H1 (cell line): ENCODE results near the gene TRAF3IP1. TPM values are rescaled to one million over a fixed set of nuclear protein-coding genes. Genes with fewer than 3 reads are reported as not detected.

Experiments
- CTCF ChIA-PET: fragments of 300-600 bp; sonication (Branson Sonifier 250); formaldehyde crosslinking; loops from one replicate; lab custom pipeline; 2021; ENCODE audit not compliant: partially characterized antibody; lab: Charles Lee
- POLR2A ChIA-PET: fragments of 300-600 bp; sonication (Branson Sonifier 250); formaldehyde crosslinking; loops from one replicate; lab custom pipeline; 2021; ENCODE audit warnings: inconsistent platforms; ENCODE audit not compliant: partially characterized antibody; lab: Charles Lee
- DNase-seq, 2 experiments: peaks; one replicate each; pipeline versions ENCODE4 v3.0.0 to v3.0.0-alpha.2; 2010 to 2022; ENCODE audit warnings: low spot score in 2 of 2, low read depth in 1 of 2, mixed read lengths in 1 of 2
- FAIRE-seq: peaks from 2 replicates; lab custom pipeline; 2011; peaks lifted over from hg19 to GRCh38; lab: Jason Lieb, UNC
- H2AFZ ChIP-seq: 2 replicates; pipeline ENCODE4 v1.8.1; 2012; ENCODE audit warnings: low read length, inconsistent platforms
- H2AK5ac ChIP-seq: 2 replicates; pipeline ENCODE4 v1.6.1; 2013; ENCODE audit warnings: low read depth, low read length
- H2BK120ac ChIP-seq: replicated peaks from 2 replicates; pipeline ENCODE3; 2013; ENCODE audit warnings: low read depth, low read length, inconsistent platforms
- H2BK12ac ChIP-seq: 2 replicates; pipeline ENCODE4 v1.6.1; 2013; ENCODE audit warnings: low read depth, low read length
- H2BK15ac ChIP-seq: 2 replicates; pipeline ENCODE4 v1.6.1; 2013; ENCODE audit warnings: low read length
- H2BK20ac ChIP-seq: 2 replicates; pipeline ENCODE4 v1.6.1; 2013; ENCODE audit warnings: low read length
- H2BK5ac ChIP-seq: 2 replicates; pipeline ENCODE4 v1.6.1; 2013; ENCODE audit warnings: low read depth, low read length
- H3K14ac ChIP-seq: 2 replicates; pipeline ENCODE4 v1.6.1; 2013; ENCODE audit warnings: inconsistent platforms; ENCODE audit not compliant: insufficient read length
- H3K18ac ChIP-seq: 2 replicates; pipeline ENCODE4 v1.6.1; 2013; ENCODE audit warnings: low read length; ENCODE audit errors: extremely low read depth
- H3K23ac ChIP-seq: 2 replicates; pipeline ENCODE4 v1.6.1; 2013; ENCODE audit warnings: inconsistent platforms; ENCODE audit not compliant: insufficient read length
- H3K23me2 ChIP-seq: 2 replicates; pipeline ENCODE4 v1.6.1; 2013; ENCODE audit warnings: low read depth, low read length
- H3K27ac ChIP-seq: 2 replicates; pipeline ENCODE4 v1.6.1; 2011; ENCODE audit warnings: low read depth, low read length, inconsistent platforms
- H3K27me3 ChIP-seq, 4 experiments: replicated peaks in 1 of 4; 1 replicate in 1 of 4; 2 replicates in 3 of 4; pipeline versions ENCODE4 v1.6.1 to v1.8.1; 2011 to 2013; ENCODE audit warnings: low read length in 3 of 4, mild to moderate bottlenecking in 3 of 4, inconsistent platforms in 2 of 4, mixed read lengths in 2 of 4, moderate library complexity in 1 of 4; ENCODE audit not compliant: control insufficient read depth in 3 of 4, insufficient read depth in 3 of 4; ENCODE audit errors: extremely low read depth in 1 of 4
- H3K36me3 ChIP-seq, 4 experiments: 2 replicates each; pipeline versions ENCODE4 v1.6.1 to v1.8.1; 2011 to 2013; ENCODE audit warnings: mild to moderate bottlenecking in 4 of 4, low read length in 3 of 4, moderate library complexity in 2 of 4, control low read depth in 1 of 4, inconsistent platforms in 1 of 4; ENCODE audit not compliant: insufficient read depth in 4 of 4, control insufficient read depth in 2 of 4
- H3K4ac ChIP-seq: replicated peaks from 2 replicates; pipeline ENCODE3; 2013; ENCODE audit warnings: low read length, low read depth, mixed read lengths, inconsistent platforms; ENCODE audit not compliant: insufficient read length
- H3K4me1 ChIP-seq, 4 experiments: replicated peaks in 1 of 4; 1 replicate in 1 of 4; 2 replicates in 3 of 4; pipeline versions ENCODE4 v1.6.1 to v1.8.1; 2011 to 2013; ENCODE audit warnings: low read length in 3 of 4, inconsistent platforms in 2 of 4, mixed read lengths in 1 of 4; ENCODE audit not compliant: insufficient read depth in 4 of 4, control insufficient read depth in 3 of 4
- H3K4me2 ChIP-seq, 2 experiments: 2 replicates each; pipeline versions ENCODE4 v1.6.1 to v1.8.1; 2011 to 2013; ENCODE audit warnings: low read depth in 2 of 2, low read length in 2 of 2, control low read depth in 1 of 2, inconsistent platforms in 1 of 2, mild to moderate bottlenecking in 1 of 2; ENCODE audit not compliant: insufficient read depth in 1 of 2
- H3K4me3 ChIP-seq, 4 experiments: fragments of 200-600, 300-600 bp in 1 of 4; sonication (generic), shearing (Covaris generic), sonication (Bioruptor Twin) in 1 of 4; 2 replicates each; pipeline versions ENCODE4 v1.5.1 to v1.8.1; 2011 to 2016; ENCODE audit warnings: low read length in 4 of 4, low read depth in 3 of 4, control low read depth in 2 of 4, inconsistent platforms in 2 of 4, mild to moderate bottlenecking in 2 of 4, mixed read lengths in 1 of 4, moderate library complexity in 1 of 4; ENCODE audit not compliant: insufficient read depth in 2 of 4; ENCODE audit errors: extremely low read depth in 1 of 4
- H3K56ac ChIP-seq: replicated peaks from 2 replicates; pipeline ENCODE3; 2013; ENCODE audit warnings: low read depth, mild to moderate bottlenecking, mixed read lengths, low read length, inconsistent platforms; ENCODE audit not compliant: insufficient read length
- H3K79me1 ChIP-seq: 2 replicates; pipeline ENCODE4 v1.6.1; 2013; ENCODE audit warnings: low read depth, low read length, control low read depth
- H3K79me2 ChIP-seq, 2 experiments: 2 replicates each; pipeline versions ENCODE4 v1.6.1 to v1.8.1; 2012 to 2013; ENCODE audit warnings: low read length in 2 of 2, mild to moderate bottlenecking in 2 of 2, inconsistent platforms in 1 of 2; ENCODE audit not compliant: insufficient read depth in 2 of 2, control insufficient read depth in 1 of 2
- H3K9ac ChIP-seq, 4 experiments: replicated peaks in 1 of 4; 1 replicate in 1 of 4; 2 replicates in 3 of 4; pipeline versions ENCODE4 v1.6.1 to v1.8.1; 2011 to 2013; ENCODE audit warnings: low read depth in 3 of 4, low read length in 3 of 4, control low read depth in 2 of 4, mild to moderate bottlenecking in 2 of 4, moderate library complexity in 2 of 4, inconsistent platforms in 1 of 4; ENCODE audit errors: extremely low read depth in 1 of 4
- H3K9me3 ChIP-seq, 2 experiments: 2 replicates each; pipeline versions ENCODE4 v1.6.1 to v1.8.1; 2012 to 2013; ENCODE audit warnings: mild to moderate bottlenecking in 2 of 2, moderate library complexity in 2 of 2, control low read depth in 1 of 2, inconsistent platforms in 1 of 2, low read depth in 1 of 2, low read length in 1 of 2, mixed read lengths in 1 of 2; ENCODE audit not compliant: insufficient read depth in 2 of 2
- H4K20me1 ChIP-seq, 2 experiments: replicated peaks in 1 of 2; 2 replicates each; pipeline versions ENCODE3 to v1.8.1; 2011 to 2013; ENCODE audit warnings: inconsistent platforms in 2 of 2, low read length in 2 of 2, mild to moderate bottlenecking in 1 of 2; ENCODE audit not compliant: insufficient read depth in 2 of 2, control insufficient read depth in 1 of 2
- H4K5ac ChIP-seq: 2 replicates; pipeline ENCODE4 v1.6.1; 2013; ENCODE audit warnings: low read length, low read depth, mixed read lengths, inconsistent platforms; ENCODE audit not compliant: insufficient read length
- H4K8ac ChIP-seq: 2 replicates; pipeline ENCODE4 v1.8.0; 2013; ENCODE audit warnings: mild to moderate bottlenecking, moderate library complexity, low read length, inconsistent platforms; ENCODE audit not compliant: insufficient read depth; ENCODE audit errors: extremely low read depth
- H4K91ac ChIP-seq: replicated peaks from 2 replicates; pipeline ENCODE3; 2013; ENCODE audit warnings: low read length, mixed read lengths, inconsistent platforms; ENCODE audit not compliant: insufficient read length
- BACH1 ChIP-seq: IDR thresholded peaks from 2 replicates; pipeline ENCODE4 v1.6.1; 2012; ENCODE audit warnings: low read length, improper control_type of control experiment
- CBX5 ChIP-seq: fragments of 300-800, 300-1000 bp; sonication (generic); IDR thresholded peaks from 2 replicates; pipeline ENCODE4 v1.7.1; 2016; ENCODE audit warnings: antibody characterized with exemption, low read length, low read depth
- NRF1 ChIP-seq: IDR thresholded peaks from 2 replicates; pipeline ENCODE4 v1.6.1; 2011; ENCODE audit warnings: mild to moderate bottlenecking, low read depth, low read length, improper control_type of control experiment
- PHF8 ChIP-seq: fragments of 200-600 bp; sonication (generic); conservative IDR thresholded peaks from 2 replicates; pipeline ENCODE4 v1.7.1; 2012; ENCODE audit warnings: low read depth, mild to moderate bottlenecking, inconsistent platforms, low read length, moderate library complexity
- POU5F1 ChIP-seq: IDR thresholded peaks from 2 replicates; pipeline ENCODE4 v1.6.1; 2011; ENCODE audit warnings: low read depth, mild to moderate bottlenecking, low read length, moderate library complexity
- RFX5 ChIP-seq: IDR thresholded peaks from 2 replicates; pipeline ENCODE4 v1.6.1; 2011; ENCODE audit warnings: low read depth, low read length, improper control_type of control experiment, borderline replicate concordance
- RXRA ChIP-seq: IDR thresholded peaks from 2 replicates; pipeline ENCODE4 v1.6.1; 2011; ENCODE audit warnings: low read depth, mild to moderate bottlenecking, low read length, moderate library complexity; ENCODE audit not compliant: insufficient read depth
- SIX5 ChIP-seq: IDR thresholded peaks from 2 replicates; pipeline ENCODE4 v1.6.1; 2011; ENCODE audit warnings: mild to moderate bottlenecking, low read depth, low read length
- SP1 ChIP-seq: IDR thresholded peaks from 2 replicates; pipeline ENCODE4 v1.6.1; 2011; ENCODE audit warnings: low read depth, low read length
- SP4 ChIP-seq: IDR thresholded peaks from 2 replicates; pipeline ENCODE4 v1.6.1; 2012; ENCODE audit warnings: low read length, inconsistent platforms
- SUZ12 ChIP-seq: fragments of 200-600 bp; sonication (generic); IDR thresholded peaks from 2 replicates; pipeline ENCODE4 v1.6.1; 2012; ENCODE audit warnings: mild to moderate bottlenecking, inconsistent platforms, low read length, moderate library complexity, mixed read lengths
- TEAD4 ChIP-seq: IDR thresholded peaks from 2 replicates; pipeline ENCODE4 v1.6.1; 2012; ENCODE audit warnings: low read depth, low read length, inconsistent platforms, mixed read lengths
- YY1 ChIP-seq: IDR thresholded peaks from 2 replicates; pipeline ENCODE4 v1.6.1; 2011; ENCODE audit warnings: low read depth, mild to moderate bottlenecking, low read length
- WGBS, 2 experiments: shearing (Covaris generic) in 1 of 2; methylation state at CpG; one replicate each; pipeline versions ENCODE4 v1.1.6 to v1.1.7; 2013 to 2015; ENCODE audit warnings: low lambda C conversion rate in 2 of 2, mixed read lengths in 2 of 2, inconsistent platforms in 1 of 2, low coverage in 1 of 2, missing lambda C conversion rate in 1 of 2; ENCODE audit not compliant: insufficient replicate concordance in 2 of 2, insufficient coverage in 1 of 2, insufficient read length in 1 of 2; ENCODE audit errors: extremely low coverage in 1 of 2, missing lambda C conversion rate in 1 of 2; 5-methylcytosine and 5-hydroxymethylcytosine counted together
- polyA plus RNA-seq, 7 experiments: library from polyadenylated mRNA; depleted of rRNA in 3 of 7; stranded (reverse) in 5 of 7; unstranded in 2 of 7; fragments of >200 nt in 5 of 7; fragments of 200-250 nt in 2 of 7; gene quantifications; 1 replicate in 5 of 7; 2 replicates in 1 of 7; 4 replicates in 1 of 7; pipeline versions ENCODE4 v1.2.1 to v1.2.3, GENCODE V29; 2011 to 2013; ENCODE audit warnings: missing spikeins in 2 of 7, mixed read lengths in 2 of 7
- total RNA-seq: library from RNA; stranded (reverse); fragmentation: NEBNext Ultra II Directional; extraction: Animal tissue kit (Norgen Biotek cat#: 25700); gene quantifications from 2 replicates; pipeline ENCODE4 v1.2.1, GENCODE V29; 2021

Gene TRAF3IP1
- total and polyA plus RNA-seq, 2 of the 8 experiments (the other 6 are each of a cell fraction or from before 2014, with no cell fraction given) = 2.3 to 17.5 TPM

GRCh38 chr2:238431456-238431855, 111.1 kb downstream of the TRAF3IP1 start:
- peaks cover 20 to 77% of the 10 kb centered on the region in 2 experiments for H3K79me2 ChIP-seq
- no peak overlapping the region for H3K9ac ChIP-seq
- H3K4me3 ChIP-seq = no peak overlapping the region
- no peaks in the 10 kb centered on the region for H3K27me3 ChIP-seq
- H3K23me2 ChIP-seq = peaks cover 6% of the 10 kb centered on the region
- no peak overlapping the region for H3K18ac ChIP-seq
- H2BK12ac ChIP-seq = no peak overlapping the region
- no peak overlapping the region for H2BK5ac ChIP-seq
- no peak overlapping the region for H2BK120ac ChIP-seq
- H2BK15ac ChIP-seq = no peak overlapping the region
- no peak overlapping the region for H3K4me2 ChIP-seq
- DNase-seq = no peak
- CTCF ChIA-PET = interaction anchor here (0.7 to 6.8 kb wide), 7 partner anchors 10 to 90 kb away, joined by 3 to 68 read pairs (median 4); no protein-coding TSS in a partner anchor
- no peak overlapping the region for H4K5ac ChIP-seq
- H4K91ac ChIP-seq = no peak overlapping the region
- H2AFZ ChIP-seq = no peak overlapping the region
- peaks cover 0 to 2% (median under 1%) of the 10 kb centered on the region in 4 experiments; a peak in 2 of 7 replicates for H3K4me1 ChIP-seq
- no peak overlapping the region for H3K4ac ChIP-seq
- no peaks in the 10 kb centered on the region for H3K9me3 ChIP-seq
- H3K14ac ChIP-seq = no peak overlapping the region
- peaks cover 12 to 31% (median 12%) of the 10 kb centered on the region in 4 experiments; a peak in 7 of 8 replicates for H3K36me3 ChIP-seq
- peaks cover 16% of the 10 kb centered on the region for H3K79me1 ChIP-seq
- POLR2A ChIA-PET = interaction anchor here (0.6 kb wide), 1 partner anchor 156 kb away, joined by 4 read pairs; no protein-coding TSS in a partner anchor
- no peak overlapping the region for H3K23ac ChIP-seq
- no peak overlapping the region for H2BK20ac ChIP-seq
- no peak overlapping the region for H3K56ac ChIP-seq
- TF ChIP-seq TEAD4 (no peak), SP1 (no peak), SIX5 (no peak), PHF8 (no peak), RXRA (no peak), RFX5 (no peak), POU5F1 (no peak), NRF1 (no peak), BACH1 (no peak), CBX5 (no peak), YY1 (no peak), SUZ12 (no peak), SP4 (no peak)
- H2AK5ac ChIP-seq = no peak overlapping the region
- H4K20me1 ChIP-seq = peaks cover 6 to 16% of the 10 kb centered on the region in 2 experiments
- no peak for FAIRE-seq
- H3K27ac ChIP-seq = no peak overlapping the region
- 76% methylated on average over 1 of the region's 1 CpG; no CpG with 5 or more reads in 1 of the 2 experiments for WGBS, 2 experiments
- H4K8ac ChIP-seq = no peak overlapping the region
